GM23338 (cell line): ENCODE data around the gene PPME1. TPM values are rescaled to one million over a fixed set of nuclear protein-coding genes. Genes with fewer than 3 reads are reported as not detected.

Experiments used
- ATAC-seq: fragments of 200-7000 bp; cut with Tn5 transposase; 3 replicates; pipeline ENCODE4 v1.9.1; 2020
- DNase-seq: peaks from one replicate; pipeline ENCODE4 v3.0.0-alpha.2; 2015; ENCODE audit warnings: low spot score
- H2AFZ ChIP-seq: fragments of 200-600 bp; sonication (generic); 2 replicates; pipeline ENCODE4 v1.8.0; 2016; ENCODE audit warnings: antibody characterized with exemption, mild to moderate bottlenecking, moderate library complexity
- H3F3A ChIP-seq: fragments of 200-600 bp; sonication (generic); replicated peaks from 2 replicates; pipeline ENCODE4 v1.8.0; 2017; ENCODE audit warnings: antibody characterized with exemption, mixed run types, low read depth
- H3K27ac ChIP-seq: fragments of 200-600 bp; sonication (generic); 2 replicates; pipeline ENCODE4 v1.6.1; 2016; ENCODE audit warnings: low read depth
- H3K27me3 ChIP-seq: fragments of 200-600 bp; sonication (generic); 2 replicates; pipeline ENCODE4 v1.8.0; 2016; ENCODE audit warnings: mild to moderate bottlenecking, mixed run types, moderate library complexity; ENCODE audit not compliant: insufficient read depth
- H3K36me3 ChIP-seq: fragments of 200-600 bp; sonication (generic); 2 replicates; pipeline ENCODE4 v1.8.0; 2016; ENCODE audit warnings: mild to moderate bottlenecking; ENCODE audit not compliant: insufficient read depth
- H3K4me1 ChIP-seq: fragments of 200-600 bp; sonication (generic); 2 replicates; pipeline ENCODE4 v1.8.0; 2016; ENCODE audit warnings: mild to moderate bottlenecking, moderate library complexity; ENCODE audit not compliant: insufficient read depth
- H3K4me2 ChIP-seq: fragments of 200-600 bp; sonication (generic); 2 replicates; pipeline ENCODE4 v1.7.1; 2017; ENCODE audit warnings: mixed run types
- H3K4me3 ChIP-seq: fragments of 200-600 bp; sonication (generic); 2 replicates; pipeline ENCODE4 v1.6.1; 2016; ENCODE audit warnings: mixed run types
- H3K79me2 ChIP-seq: fragments of 200-600 bp; sonication (generic); replicated peaks from 2 replicates; pipeline ENCODE4 v1.8.0; 2017; ENCODE audit warnings: mild to moderate bottlenecking; ENCODE audit not compliant: insufficient read depth
- H3K9me2 ChIP-seq: fragments of 200-600 bp; sonication (generic); 2 replicates; pipeline ENCODE4 v1.8.0; 2017; ENCODE audit not compliant: insufficient read depth
- H4K20me1 ChIP-seq: fragments of 200-600 bp; sonication (generic); replicated peaks from 2 replicates; pipeline ENCODE4 v1.8.0; 2017; ENCODE audit warnings: mild to moderate bottlenecking; ENCODE audit not compliant: insufficient read depth
- H3K27ac Mint-ChIP-seq: 2 replicates; pipeline ENCODE4 v1.8.0; 2020; ENCODE audit warnings: inconsistent platforms, mild to moderate bottlenecking, moderate library complexity, mixed read lengths
- H3K27me3 Mint-ChIP-seq: 3 replicates; pipeline ENCODE4 v1.8.0; 2022; ENCODE audit warnings: low read depth, mild to moderate bottlenecking, moderate library complexity, mixed read lengths, inconsistent platforms; ENCODE audit not compliant: insufficient read depth, poor library complexity
- H3K36me3 Mint-ChIP-seq: 3 replicates; pipeline ENCODE4 v1.8.0; 2021; ENCODE audit warnings: low read depth, mild to moderate bottlenecking, inconsistent platforms, moderate library complexity, mixed read lengths
- H3K4me1 Mint-ChIP-seq: 3 replicates; pipeline ENCODE4 v1.8.0; 2020; ENCODE audit warnings: mild to moderate bottlenecking, inconsistent platforms, mixed read lengths
- H3K4me3 Mint-ChIP-seq: 3 replicates; pipeline ENCODE4 v1.8.0; 2021; ENCODE audit warnings: moderate library complexity, mild to moderate bottlenecking, inconsistent platforms, mixed read lengths
- H3K9me3 Mint-ChIP-seq: 3 replicates; pipeline ENCODE4 v1.8.0; 2020; ENCODE audit warnings: moderate library complexity, mild to moderate bottlenecking, inconsistent platforms, mixed read lengths
- CREB1 ChIP-seq: fragments of 250-450 bp; sonication (Bioruptor Pico); IDR thresholded peaks from 2 replicates; pipeline ENCODE4 v1.5.0; 2020; ENCODE audit warnings: low read depth, mild to moderate bottlenecking, moderate library complexity
- EZH2 ChIP-seq: fragments of 200-600 bp; sonication (generic); IDR thresholded peaks from one replicate; pipeline ENCODE4 v1.8.0; 2017; ENCODE audit warnings: antibody characterized with exemption, mild to moderate bottlenecking, low read depth; ENCODE audit not compliant: unreplicated experiment
- EZH2phosphoT487 ChIP-seq: fragments of 200-600 bp; sonication (generic); IDR thresholded peaks from one replicate; pipeline ENCODE4 v1.8.1; 2018; ENCODE audit warnings: antibody characterized with exemption; ENCODE audit not compliant: unreplicated experiment
- JUNB ChIP-seq: IDR thresholded peaks from one replicate; pipeline ENCODE4 v1.6.1; 2016; ENCODE audit warnings: antibody characterized with exemption; ENCODE audit not compliant: unreplicated experiment
- NANOG ChIP-seq: IDR thresholded peaks from 2 replicates; pipeline ENCODE4 v1.6.1; 2016; ENCODE audit warnings: antibody characterized with exemption, borderline replicate concordance
- POLR2AphosphoS5 ChIP-seq: IDR thresholded peaks from 2 replicates; pipeline ENCODE4 v1.6.1; 2016; ENCODE audit warnings: antibody characterized with exemption, low read depth
- REST ChIP-seq: IDR thresholded peaks from one replicate; pipeline ENCODE4 v1.6.1; 2018; ENCODE audit warnings: antibody characterized with exemption; ENCODE audit not compliant: unreplicated experiment
- STAT1 ChIP-seq: IDR thresholded peaks from one replicate; pipeline ENCODE4 v1.6.1; 2016; ENCODE audit warnings: antibody characterized with exemption; ENCODE audit not compliant: unreplicated experiment
- ZNF114 ChIP-seq: fragments of 250-450 bp; sonication (Bioruptor Pico); IDR thresholded peaks from 2 replicates; pipeline ENCODE4 v1.5.0; 2020; ENCODE audit warnings: mild to moderate bottlenecking, moderate library complexity
- ZNF331 ChIP-seq: fragments of 250-450 bp; sonication (Bioruptor Pico); IDR thresholded peaks from 2 replicates; pipeline ENCODE4 v1.5.0; 2020; ENCODE audit warnings: low read depth, mild to moderate bottlenecking, moderate library complexity
- polyA plus RNA-seq: library from polyadenylated mRNA; unstranded; fragments of >200 nt; fragmentation: Nextera tagmentation; extraction: Ambion mirVana; gene quantifications from 2 replicates; pipeline ENCODE4 v1.2.1, GENCODE V29; 2016
- total RNA-seq: library from RNA; depleted of rRNA; stranded (reverse); fragments of >200 nt; shearing (Covaris generic); gene quantifications from 2 replicates; pipeline ENCODE4 v1.2.3, GENCODE V29; 2014
- TF ChIP-seq, protein P1 (sequence below): IDR thresholded peaks from 2 replicates; pipeline ENCODE4 v1.6.1; 2016; ENCODE audit warnings: antibody characterized with exemption
- TF ChIP-seq, protein P2 (sequence below): fragments of 250-450 bp; sonication (Bioruptor Pico); IDR thresholded peaks from 2 replicates; pipeline ENCODE4 v1.5.0; 2020; ENCODE audit warnings: mild to moderate bottlenecking, moderate library complexity
- TF ChIP-seq, protein P3 (sequence below), 2 experiments: fragments of 200-600 bp in 1 of 2; sonication (generic) in 1 of 2; conservative IDR thresholded peaks; 2 replicates each; pipeline versions ENCODE4 v1.5.1 to v1.6.1; 2016 to 2017; ENCODE audit warnings: antibody characterized with exemption in 2 of 2, low read depth in 2 of 2, mild to moderate bottlenecking in 2 of 2, moderate library complexity in 1 of 2

The PPME1 gene
- total and polyA plus RNA-seq, 2 experiments from 2014 or later: 32.1 to 37.2 TPM

- Mint-ChIP-seq H3K27ac (no peak overlapping the region), H3K4me3 (no peak overlapping the region), H3K4me1 (peaks cover 7% of the 10 kb centered on the region; the same call in 2 of the 3 replicates), H3K36me3 (no peaks in the 10 kb centered on the region), H3K9me3 (no peaks in the 10 kb centered on the region), H3K27me3 (no peaks in the 10 kb centered on the region)
- TF ChIP-seq, protein P1, sequence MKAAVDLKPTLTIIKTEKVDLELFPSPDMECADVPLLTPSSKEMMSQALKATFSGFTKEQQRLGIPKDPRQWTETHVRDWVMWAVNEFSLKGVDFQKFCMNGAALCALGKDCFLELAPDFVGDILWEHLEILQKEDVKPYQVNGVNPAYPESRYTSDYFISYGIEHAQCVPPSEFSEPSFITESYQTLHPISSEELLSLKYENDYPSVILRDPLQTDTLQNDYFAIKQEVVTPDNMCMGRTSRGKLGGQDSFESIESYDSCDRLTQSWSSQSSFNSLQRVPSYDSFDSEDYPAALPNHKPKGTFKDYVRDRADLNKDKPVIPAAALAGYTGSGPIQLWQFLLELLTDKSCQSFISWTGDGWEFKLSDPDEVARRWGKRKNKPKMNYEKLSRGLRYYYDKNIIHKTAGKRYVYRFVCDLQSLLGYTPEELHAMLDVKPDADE: no peak
- TF ChIP-seq, protein P2, sequence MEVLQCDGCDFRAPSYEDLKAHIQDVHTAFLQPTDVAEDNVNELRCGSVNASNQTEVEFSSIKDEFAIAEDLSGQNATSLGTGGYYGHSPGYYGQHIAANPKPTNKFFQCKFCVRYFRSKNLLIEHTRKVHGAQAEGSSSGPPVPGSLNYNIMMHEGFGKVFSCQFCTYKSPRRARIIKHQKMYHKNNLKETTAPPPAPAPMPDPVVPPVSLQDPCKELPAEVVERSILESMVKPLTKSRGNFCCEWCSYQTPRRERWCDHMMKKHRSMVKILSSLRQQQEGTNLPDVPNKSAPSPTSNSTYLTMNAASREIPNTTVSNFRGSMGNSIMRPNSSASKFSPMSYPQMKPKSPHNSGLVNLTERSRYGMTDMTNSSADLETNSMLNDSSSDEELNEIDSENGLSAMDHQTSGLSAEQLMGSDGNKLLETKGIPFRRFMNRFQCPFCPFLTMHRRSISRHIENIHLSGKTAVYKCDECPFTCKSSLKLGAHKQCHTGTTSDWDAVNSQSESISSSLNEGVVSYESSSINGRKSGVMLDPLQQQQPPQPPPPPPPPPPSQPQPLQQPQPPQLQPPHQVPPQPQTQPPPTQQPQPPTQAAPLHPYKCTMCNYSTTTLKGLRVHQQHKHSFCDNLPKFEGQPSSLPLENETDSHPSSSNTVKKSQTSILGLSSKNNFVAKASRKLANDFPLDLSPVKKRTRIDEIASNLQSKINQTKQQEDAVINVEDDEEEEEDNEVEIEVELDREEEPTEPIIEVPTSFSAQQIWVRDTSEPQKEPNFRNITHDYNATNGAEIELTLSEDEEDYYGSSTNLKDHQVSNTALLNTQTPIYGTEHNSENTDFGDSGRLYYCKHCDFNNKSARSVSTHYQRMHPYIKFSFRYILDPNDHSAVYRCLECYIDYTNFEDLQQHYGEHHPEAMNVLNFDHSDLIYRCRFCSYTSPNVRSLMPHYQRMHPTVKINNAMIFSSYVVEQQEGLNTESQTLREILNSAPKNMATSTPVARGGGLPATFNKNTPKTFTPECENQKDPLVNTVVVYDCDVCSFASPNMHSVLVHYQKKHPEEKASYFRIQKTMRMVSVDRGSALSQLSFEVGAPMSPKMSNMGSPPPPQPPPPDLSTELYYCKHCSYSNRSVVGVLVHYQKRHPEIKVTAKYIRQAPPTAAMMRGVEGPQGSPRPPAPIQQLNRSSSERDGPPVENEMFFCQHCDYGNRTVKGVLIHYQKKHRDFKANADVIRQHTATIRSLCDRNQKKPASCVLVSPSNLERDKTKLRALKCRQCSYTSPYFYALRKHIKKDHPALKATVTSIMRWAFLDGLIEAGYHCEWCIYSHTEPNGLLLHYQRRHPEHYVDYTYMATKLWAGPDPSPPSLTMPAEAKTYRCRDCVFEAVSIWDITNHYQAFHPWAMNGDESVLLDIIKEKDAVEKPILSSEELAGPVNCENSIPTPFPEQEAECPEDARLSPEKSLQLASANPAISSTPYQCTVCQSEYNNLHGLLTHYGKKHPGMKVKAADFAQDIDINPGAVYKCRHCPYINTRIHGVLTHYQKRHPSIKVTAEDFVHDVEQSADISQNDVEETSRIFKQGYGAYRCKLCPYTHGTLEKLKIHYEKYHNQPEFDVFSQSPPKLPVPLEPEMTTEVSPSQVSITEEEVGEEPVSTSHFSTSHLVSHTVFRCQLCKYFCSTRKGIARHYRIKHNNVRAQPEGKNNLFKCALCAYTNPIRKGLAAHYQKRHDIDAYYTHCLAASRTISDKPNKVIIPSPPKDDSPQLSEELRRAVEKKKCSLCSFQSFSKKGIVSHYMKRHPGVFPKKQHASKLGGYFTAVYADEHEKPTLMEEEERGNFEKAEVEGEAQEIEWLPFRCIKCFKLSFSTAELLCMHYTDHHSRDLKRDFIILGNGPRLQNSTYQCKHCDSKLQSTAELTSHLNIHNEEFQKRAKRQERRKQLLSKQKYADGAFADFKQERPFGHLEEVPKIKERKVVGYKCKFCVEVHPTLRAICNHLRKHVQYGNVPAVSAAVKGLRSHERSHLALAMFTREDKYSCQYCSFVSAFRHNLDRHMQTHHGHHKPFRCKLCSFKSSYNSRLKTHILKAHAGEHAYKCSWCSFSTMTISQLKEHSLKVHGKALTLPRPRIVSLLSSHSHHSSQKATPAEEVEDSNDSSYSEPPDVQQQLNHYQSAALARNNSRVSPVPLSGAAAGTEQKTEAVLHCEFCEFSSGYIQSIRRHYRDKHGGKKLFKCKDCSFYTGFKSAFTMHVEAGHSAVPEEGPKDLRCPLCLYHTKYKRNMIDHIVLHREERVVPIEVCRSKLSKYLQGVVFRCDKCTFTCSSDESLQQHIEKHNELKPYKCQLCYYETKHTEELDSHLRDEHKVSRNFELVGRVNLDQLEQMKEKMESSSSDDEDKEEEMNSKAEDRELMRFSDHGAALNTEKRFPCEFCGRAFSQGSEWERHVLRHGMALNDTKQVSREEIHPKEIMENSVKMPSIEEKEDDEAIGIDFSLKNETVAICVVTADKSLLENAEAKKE: no peak
- TF ChIP-seq EZH2phosphoT487 (no peak), ZNF114 (no peak), REST (no peak), CREB1 (CRISPR knock-in tag) (no peak), ZNF331 (CRISPR knock-in tag) (no peak), JUNB (no peak), POLR2AphosphoS5 (no peak), STAT1 (no peak), NANOG (no peak), EZH2 (no peak)
- TF ChIP-seq, protein P3, sequence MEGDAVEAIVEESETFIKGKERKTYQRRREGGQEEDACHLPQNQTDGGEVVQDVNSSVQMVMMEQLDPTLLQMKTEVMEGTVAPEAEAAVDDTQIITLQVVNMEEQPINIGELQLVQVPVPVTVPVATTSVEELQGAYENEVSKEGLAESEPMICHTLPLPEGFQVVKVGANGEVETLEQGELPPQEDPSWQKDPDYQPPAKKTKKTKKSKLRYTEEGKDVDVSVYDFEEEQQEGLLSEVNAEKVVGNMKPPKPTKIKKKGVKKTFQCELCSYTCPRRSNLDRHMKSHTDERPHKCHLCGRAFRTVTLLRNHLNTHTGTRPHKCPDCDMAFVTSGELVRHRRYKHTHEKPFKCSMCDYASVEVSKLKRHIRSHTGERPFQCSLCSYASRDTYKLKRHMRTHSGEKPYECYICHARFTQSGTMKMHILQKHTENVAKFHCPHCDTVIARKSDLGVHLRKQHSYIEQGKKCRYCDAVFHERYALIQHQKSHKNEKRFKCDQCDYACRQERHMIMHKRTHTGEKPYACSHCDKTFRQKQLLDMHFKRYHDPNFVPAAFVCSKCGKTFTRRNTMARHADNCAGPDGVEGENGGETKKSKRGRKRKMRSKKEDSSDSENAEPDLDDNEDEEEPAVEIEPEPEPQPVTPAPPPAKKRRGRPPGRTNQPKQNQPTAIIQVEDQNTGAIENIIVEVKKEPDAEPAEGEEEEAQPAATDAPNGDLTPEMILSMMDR (conservative IDR thresholded peaks at IDR 0.05; ENCODE audit: low read depth in 2 of 2): no peak
- no peaks in the 10 kb centered on the region for H3K36me3 ChIP-seq
- H3K9me2 ChIP-seq: no peaks in the 10 kb centered on the region
- no peaks in the 10 kb centered on the region for H4K20me1 ChIP-seq
- H3K4me1 ChIP-seq: no peaks in the 10 kb centered on the region
- DNase-seq (no peak), ATAC-seq (no peak)
- no peak overlapping the region for H3K27ac ChIP-seq
- no peak overlapping the region for H3K4me3 ChIP-seq
- no peaks in the 10 kb centered on the region for H3F3A ChIP-seq
- no peaks in the 10 kb centered on the region for H3K27me3 ChIP-seq
- H3K79me2 ChIP-seq: 0 out of 2 replicates have a peak, but pooled peaks cover 3% of the 10 kb centered on the region
- H3K4me2 ChIP-seq: no peak overlapping the region
- no peak overlapping the region for H2AFZ ChIP-seq
Measured at GRCh38 chr11:74153224-74153623, 17.9 kb upstream of the PPME1 start.
